Activated B cell treated with CpG ODN at 0.5 μM for 24 hours (primary cell): ENCODE results near the gene DHRSX. TPM values are rescaled to one million over a fixed set of nuclear protein-coding genes. Genes with fewer than 3 reads are reported as not detected.

ENCODE experiments used
- ATAC-seq: fragments of 200-7000 bp; cut with Tn5 transposase; one replicate; pipeline ENCODE4 v1.10.0; 2021; ENCODE audit warnings: low read depth, mild to moderate bottlenecking, moderate library complexity
- CTCF ChIA-PET: fragments of 350-600 bp; sonication (Branson Sonifier 250); formaldehyde crosslinking; loops from one replicate; lab custom pipeline; 2021; ENCODE audit warnings: antibody characterized with exemption; lab: Charles Lee
- POLR2A ChIA-PET: fragments of 350-600 bp; sonication (Branson Sonifier 250); formaldehyde crosslinking; loops from one replicate; lab custom pipeline; 2021; ENCODE audit warnings: antibody characterized with exemption; lab: Charles Lee
- DNase-seq: peaks from one replicate; pipeline ENCODE4 v3.0.0; 2022
- H3K27ac Mint-ChIP-seq: one replicate; pipeline ENCODE4 v1.8.0; 2020; ENCODE audit warnings: mixed read lengths
- H3K27me3 Mint-ChIP-seq: one replicate; pipeline ENCODE4 v1.8.0; 2021; ENCODE audit warnings: mixed read lengths
- H3K36me3 Mint-ChIP-seq: one replicate; pipeline ENCODE4 v1.8.0; 2021; ENCODE audit warnings: low read depth, mixed read lengths
- H3K4me1 Mint-ChIP-seq: one replicate; pipeline ENCODE4 v1.8.0; 2021; ENCODE audit warnings: mixed read lengths
- H3K4me3 Mint-ChIP-seq: one replicate; pipeline ENCODE4 v1.8.0; 2020; ENCODE audit warnings: mild to moderate bottlenecking, mixed read lengths
- H3K9me3 Mint-ChIP-seq: one replicate; pipeline ENCODE4 v1.8.0; 2020; ENCODE audit warnings: mixed read lengths
- intact Hi-C: fragments of 100-400 bp; cut with micrococcal nuclease; formaldehyde crosslinking; loops from one replicate; pipeline ENCODE4 v1.15.1; 2024
- total RNA-seq: library from RNA; stranded (reverse); gene quantifications from 2 replicates; pipeline ENCODE4 v1.2.3, GENCODE V29; 2022
- TF ChIP-seq, protein P1 (sequence below): fragments of 200-600 bp; IDR thresholded peaks from one replicate; pipeline ENCODE4 v1.8.0; 2022; ENCODE audit warnings: antibody characterized with exemption, mild to moderate bottlenecking

Gene DHRSX
- total RNA-seq, 1 donor from 2014 or later = 28.3 TPM

DNA sequence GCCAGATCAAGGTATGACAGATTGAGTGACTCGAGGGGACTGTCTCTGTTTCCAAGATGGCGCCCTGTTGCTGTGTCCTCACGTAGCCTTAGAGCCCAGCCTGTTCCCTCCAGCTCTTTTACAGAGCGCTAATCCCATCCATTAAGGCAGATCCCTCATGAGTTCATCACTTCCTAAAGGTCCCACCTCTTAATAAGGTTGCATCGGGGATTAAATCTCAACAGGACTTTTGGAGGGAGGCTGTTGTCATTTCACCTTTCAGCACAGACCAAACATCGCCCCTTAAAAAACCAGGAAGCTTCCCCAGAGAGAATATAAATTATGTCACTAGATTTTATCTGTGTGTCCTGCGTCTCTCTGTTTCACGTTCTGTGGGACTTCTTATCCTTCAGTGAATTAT, 32.6 kb upstream of the DHRSX start:
- TF ChIP-seq, protein P1, sequence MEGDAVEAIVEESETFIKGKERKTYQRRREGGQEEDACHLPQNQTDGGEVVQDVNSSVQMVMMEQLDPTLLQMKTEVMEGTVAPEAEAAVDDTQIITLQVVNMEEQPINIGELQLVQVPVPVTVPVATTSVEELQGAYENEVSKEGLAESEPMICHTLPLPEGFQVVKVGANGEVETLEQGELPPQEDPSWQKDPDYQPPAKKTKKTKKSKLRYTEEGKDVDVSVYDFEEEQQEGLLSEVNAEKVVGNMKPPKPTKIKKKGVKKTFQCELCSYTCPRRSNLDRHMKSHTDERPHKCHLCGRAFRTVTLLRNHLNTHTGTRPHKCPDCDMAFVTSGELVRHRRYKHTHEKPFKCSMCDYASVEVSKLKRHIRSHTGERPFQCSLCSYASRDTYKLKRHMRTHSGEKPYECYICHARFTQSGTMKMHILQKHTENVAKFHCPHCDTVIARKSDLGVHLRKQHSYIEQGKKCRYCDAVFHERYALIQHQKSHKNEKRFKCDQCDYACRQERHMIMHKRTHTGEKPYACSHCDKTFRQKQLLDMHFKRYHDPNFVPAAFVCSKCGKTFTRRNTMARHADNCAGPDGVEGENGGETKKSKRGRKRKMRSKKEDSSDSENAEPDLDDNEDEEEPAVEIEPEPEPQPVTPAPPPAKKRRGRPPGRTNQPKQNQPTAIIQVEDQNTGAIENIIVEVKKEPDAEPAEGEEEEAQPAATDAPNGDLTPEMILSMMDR = no peak
- intact Hi-C loops = loop anchor here (5.0 kb wide), 1 partner anchor 36 kb away; no protein-coding TSS in a partner anchor
- CTCF ChIA-PET = no interaction called here

DNA sequence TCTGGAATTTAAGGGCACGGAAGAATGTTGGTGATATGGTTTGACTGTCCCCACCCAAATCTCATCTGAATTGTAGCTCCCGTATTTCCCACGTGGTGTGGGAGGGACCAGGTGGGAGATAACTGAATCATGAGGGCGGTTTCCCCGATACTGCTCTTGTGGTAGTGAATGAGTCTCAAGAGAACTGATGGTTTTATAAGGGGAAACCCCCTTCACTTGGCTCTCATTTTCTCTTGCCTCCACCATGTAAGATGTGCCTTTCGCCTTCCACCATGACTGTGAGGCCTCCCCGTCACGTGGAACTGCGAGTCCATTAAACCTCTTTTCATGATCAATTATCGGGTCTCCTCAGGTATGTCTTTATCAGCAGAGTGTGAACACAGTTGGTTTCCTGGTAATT, 25.6 kb upstream of the DHRSX start:
- TF ChIP-seq, protein P1 = no peak
- H3K27ac Mint-ChIP-seq = peak overlapping the region; percentile 46
- ChIA-PET POLR2A (no interaction called here), CTCF (no interaction called here)
- peak; percentile 70 for ATAC-seq
- no peak for DNase-seq
- H3K27me3 Mint-ChIP-seq = peaks cover 8% of the 10 kb centered on the region
- peaks cover 5% of the 10 kb centered on the region for H3K36me3 Mint-ChIP-seq
- peaks cover 14% of the 10 kb centered on the region for H3K4me1 Mint-ChIP-seq
- peaks cover 12% of the 10 kb centered on the region for H3K9me3 Mint-ChIP-seq
- intact Hi-C loops = no loop called here
- peak overlapping the region; percentile 2 for H3K4me3 Mint-ChIP-seq

More for the DNA sequence above, 32.6 kb upstream of the DHRSX start:
- no peaks in the 10 kb centered on the region for H3K36me3 Mint-ChIP-seq
- H3K9me3 Mint-ChIP-seq = peaks cover 2% of the 10 kb centered on the region
- ATAC-seq (no peak), DNase-seq (no peak)
- no peak overlapping the region for H3K27ac Mint-ChIP-seq
- no peak overlapping the region for H3K4me3 Mint-ChIP-seq
- H3K4me1 Mint-ChIP-seq = peaks cover 2% of the 10 kb centered on the region
- POLR2A ChIA-PET = no interaction called here
- peaks cover 3% of the 10 kb centered on the region for H3K27me3 Mint-ChIP-seq

DNA sequence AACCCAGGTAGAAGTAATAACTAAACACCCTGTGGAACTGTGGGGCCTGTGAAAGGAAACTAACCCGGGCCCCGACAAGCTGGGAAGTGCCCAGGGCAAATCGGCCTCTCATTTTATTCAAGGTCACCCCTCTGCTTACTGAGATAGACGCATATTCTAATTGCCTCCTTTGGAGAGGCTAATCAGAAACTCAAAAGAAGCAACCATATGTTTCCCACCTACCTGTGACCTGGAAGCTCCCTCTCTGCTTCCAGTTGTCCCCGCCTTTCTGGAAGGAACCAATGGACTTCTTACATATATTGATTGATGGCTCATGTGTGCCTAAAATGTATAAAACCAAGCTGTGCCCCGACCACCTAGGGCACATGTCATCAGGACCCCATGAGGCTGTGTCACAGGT, 23.1 kb upstream of the DHRSX start:
- no peak for ATAC-seq
- CTCF ChIA-PET = no interaction called here

DNA sequence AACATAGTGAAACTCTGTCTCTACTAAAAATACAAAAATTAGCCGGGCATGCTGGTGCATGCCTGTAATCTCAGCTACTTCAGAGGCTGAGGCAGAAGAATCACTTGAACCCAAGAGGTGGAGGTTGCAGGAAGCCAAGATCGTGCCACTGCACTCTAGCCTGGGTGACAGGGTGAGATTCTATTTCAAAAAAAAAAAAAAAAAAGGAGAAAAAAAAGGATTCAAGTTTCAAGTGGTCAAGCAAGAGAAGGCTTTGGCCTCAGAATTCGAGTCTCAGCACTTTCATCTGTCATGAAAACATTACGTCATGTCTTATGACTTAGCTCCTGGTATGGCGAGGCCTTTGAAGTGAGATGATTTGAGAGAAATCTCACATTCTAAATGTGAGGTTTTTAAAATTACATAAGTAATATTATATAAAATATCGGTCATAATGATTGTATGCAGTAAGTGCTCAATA, 21.2 kb upstream of the DHRSX start:
- Mint-ChIP-seq H3K27me3 (no peaks in the 10 kb centered on the region), H3K27ac (no peak overlapping the region), H3K4me1 (peaks cover 28% of the 10 kb centered on the region), H3K4me3 (peak overlapping the region; percentile 71), H3K36me3 (peaks cover 4% of the 10 kb centered on the region), H3K9me3 (peaks cover 6% of the 10 kb centered on the region)
- DNase-seq = no peak
- ChIA-PET POLR2A (no interaction called here), CTCF (no interaction called here)
- no peak for ATAC-seq
- TF ChIP-seq, protein P1 = no peak
- intact Hi-C loops = loop anchor here (1.0 to 5.0 kb wide), 4 partner anchors 22 to 1070 kb away; partner anchors contain the start of genes ASMTL, DHRSX and ZBED1

More for the DNA sequence above, 23.1 kb upstream of the DHRSX start:
- no peak for DNase-seq
- Mint-ChIP-seq H3K4me1 (peaks cover 14% of the 10 kb centered on the region), H3K9me3 (peaks cover 12% of the 10 kb centered on the region), H3K4me3 (no peak overlapping the region), H3K27me3 (peaks cover 8% of the 10 kb centered on the region), H3K27ac (no peak overlapping the region), H3K36me3 (peaks cover 5% of the 10 kb centered on the region)
- TF ChIP-seq, protein P1 = no peak
- intact Hi-C loops = loop anchor here (5.0 kb wide), 3 partner anchors 53 to 1072 kb away; partner anchors contain the start of gene ASMTL
- POLR2A ChIA-PET = no interaction called here

DNA sequence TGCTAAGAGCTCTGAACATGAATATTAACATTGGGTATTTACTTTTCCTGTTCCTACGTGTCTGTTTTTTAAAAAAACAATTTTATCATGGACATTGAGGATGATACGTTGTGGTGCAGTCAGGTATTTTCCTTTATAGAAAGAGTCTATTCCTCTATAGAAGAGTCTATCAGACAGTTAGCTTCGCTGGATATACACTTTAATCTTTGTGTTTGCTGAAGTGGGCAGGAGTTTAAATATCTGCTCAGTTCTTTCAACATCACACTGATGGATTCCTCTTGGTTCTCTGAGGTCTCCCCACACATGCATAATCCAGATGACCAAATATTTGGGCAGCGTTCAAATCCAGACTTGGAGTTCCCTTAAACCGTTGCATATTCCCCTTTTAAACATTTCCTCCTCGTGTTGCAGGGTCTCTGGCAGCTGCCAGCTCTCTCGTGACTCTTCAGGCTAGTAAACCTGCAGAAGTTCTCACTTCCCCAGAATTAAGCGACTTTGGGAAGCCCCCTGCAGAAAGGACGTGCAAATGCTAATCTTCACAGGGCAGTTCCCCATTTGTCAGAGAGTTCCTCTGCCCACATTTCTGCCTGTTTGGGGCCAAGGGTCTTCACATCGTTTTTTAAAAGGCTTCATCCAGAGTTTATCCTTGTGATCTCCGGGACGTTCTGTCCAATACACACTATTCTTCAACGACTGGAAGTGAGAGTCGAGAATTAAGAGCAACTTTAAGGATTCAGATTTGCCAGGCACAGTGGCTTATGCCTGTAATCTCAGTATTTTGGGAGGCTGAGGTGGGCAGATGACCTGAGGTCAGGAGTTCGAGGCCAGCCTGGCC, 20.5 kb upstream of the DHRSX start:
- peak; percentile 88 for ATAC-seq
- H3K4me3 Mint-ChIP-seq = peak overlapping the region; percentile 71
- intact Hi-C loops = loop anchor here (1.0 to 5.0 kb wide), 4 partner anchors 21 to 1069 kb away; partner anchors contain the start of genes ASMTL, DHRSX and ZBED1

More for the DNA sequence above, 20.5 kb upstream of the DHRSX start:
- Mint-ChIP-seq H3K4me1 (peaks cover 28% of the 10 kb centered on the region), H3K27me3 (no peaks in the 10 kb centered on the region), H3K36me3 (no peaks in the 10 kb centered on the region), H3K27ac (no peak overlapping the region), H3K9me3 (peaks cover 2% of the 10 kb centered on the region)
- POLR2A ChIA-PET = no interaction called here
- CTCF ChIA-PET = no interaction called here
- TF ChIP-seq, protein P1 = no peak
- peak; percentile 34 for DNase-seq
